Cardiac muscle cell (in vitro differentiated cells and primary cell): ENCODE measurements around the gene HOXA4. TPM values are rescaled to one million over a fixed set of nuclear protein-coding genes. Genes with fewer than 3 reads are reported as not detected.

Source experiments
- DNase-seq, 2 donors: peaks; one replicate each; pipeline versions ENCODE4 v3.0.0 to v3.0.0-alpha.2; 2010 to 2017; ENCODE audit warnings: low read depth in 1 of 2, low spot score in 1 of 2
- H3K27ac ChIP-seq: fragments of 200-600 bp; sonication (generic); 2 replicates; pipeline ENCODE4 v1.5.1; 2016
- H3K27me3 ChIP-seq: fragments of 200-600 bp; sonication (generic); 2 replicates; pipeline ENCODE4 v1.6.0; 2016; ENCODE audit warnings: control low read depth
- H3K36me3 ChIP-seq: fragments of 200-600 bp; sonication (generic); 2 replicates; pipeline ENCODE4 v1.5.1; 2016; ENCODE audit warnings: control low read depth
- H3K4me1 ChIP-seq: fragments of 200-600 bp; sonication (generic); 2 replicates; pipeline ENCODE4 v1.8.1; 2017; ENCODE audit warnings: low read depth, mild to moderate bottlenecking, mixed run types
- H3K4me3 ChIP-seq: fragments of 200-600 bp; sonication (generic); 2 replicates; pipeline ENCODE4 v1.5.1; 2016; ENCODE audit warnings: mild to moderate bottlenecking
- H3K9me3 ChIP-seq: fragments of 200-600 bp; sonication (generic); 2 replicates; pipeline ENCODE4 v1.5.1; 2017; ENCODE audit warnings: low read depth, mild to moderate bottlenecking, control low read depth
- polyA plus RNA-seq: library from polyadenylated mRNA; unstranded; fragments of >200 nt; fragmentation: Nextera tagmentation; extraction: Ambion mirVana; gene quantifications from 2 replicates; pipeline ENCODE4 v1.2.1, GENCODE V29; 2016
- total RNA-seq: library from RNA; depleted of rRNA; stranded (reverse); fragments of >200 nt; gene quantifications from 2 replicates; pipeline ENCODE4 v1.2.3, GENCODE V29; 2016
- TF ChIP-seq, protein P1 (sequence below): IDR thresholded peaks from 2 replicates; pipeline ENCODE4 v1.5.1; 2012; ENCODE audit warnings: low read depth, mild to moderate bottlenecking, low read length

The HOXA4 gene
- total and polyA plus RNA-seq, 2 experiments from 2014 or later: 0.46 TPM; not detected in 1

DNA sequence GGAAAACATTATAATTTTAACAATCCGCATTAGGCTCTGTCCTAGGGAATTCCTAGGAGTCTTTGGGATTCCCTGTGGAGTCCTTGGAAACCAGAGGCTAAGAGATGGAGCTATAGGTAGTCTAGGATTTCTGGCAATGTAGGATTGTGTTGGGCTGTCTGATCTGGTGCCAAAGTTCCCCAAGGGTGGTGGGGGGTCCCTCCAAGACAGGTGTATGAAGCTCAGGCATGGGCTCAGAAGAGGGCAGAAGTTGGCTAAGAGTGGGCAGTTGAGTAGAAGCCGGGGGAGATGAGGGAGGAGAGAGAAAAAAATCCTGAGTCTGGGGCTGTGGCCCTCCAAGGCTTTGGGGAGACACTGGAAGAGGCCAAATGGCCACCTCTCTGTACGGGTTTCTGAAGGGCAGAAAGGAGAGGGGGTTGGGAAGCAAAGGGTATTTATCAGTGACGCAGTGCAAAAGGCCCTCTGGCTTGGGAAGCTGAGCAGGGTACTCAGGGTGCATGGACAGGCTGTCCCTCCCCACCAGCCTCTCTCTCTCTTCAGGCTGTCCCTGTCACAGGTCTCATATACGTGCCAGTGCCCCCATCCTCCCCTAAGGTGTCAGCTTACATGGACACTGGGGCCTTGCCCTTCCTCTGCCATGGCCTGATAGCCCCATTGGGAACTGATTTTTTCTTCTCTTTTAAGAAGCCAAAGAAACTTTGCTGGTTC, 16.1 kb upstream of the HOXA4 start:
- DNase-seq: no peak
- Histone ChIP-seq H3K27me3 (peaks cover 100% of the 10 kb centered on the region), H3K4me1 (no peaks in the 10 kb centered on the region), H3K36me3 (no peaks in the 10 kb centered on the region), H3K9me3 (no peaks in the 10 kb centered on the region), H3K4me3 (no peak overlapping the region), H3K27ac (no peak overlapping the region)
- TF ChIP-seq, protein P1, sequence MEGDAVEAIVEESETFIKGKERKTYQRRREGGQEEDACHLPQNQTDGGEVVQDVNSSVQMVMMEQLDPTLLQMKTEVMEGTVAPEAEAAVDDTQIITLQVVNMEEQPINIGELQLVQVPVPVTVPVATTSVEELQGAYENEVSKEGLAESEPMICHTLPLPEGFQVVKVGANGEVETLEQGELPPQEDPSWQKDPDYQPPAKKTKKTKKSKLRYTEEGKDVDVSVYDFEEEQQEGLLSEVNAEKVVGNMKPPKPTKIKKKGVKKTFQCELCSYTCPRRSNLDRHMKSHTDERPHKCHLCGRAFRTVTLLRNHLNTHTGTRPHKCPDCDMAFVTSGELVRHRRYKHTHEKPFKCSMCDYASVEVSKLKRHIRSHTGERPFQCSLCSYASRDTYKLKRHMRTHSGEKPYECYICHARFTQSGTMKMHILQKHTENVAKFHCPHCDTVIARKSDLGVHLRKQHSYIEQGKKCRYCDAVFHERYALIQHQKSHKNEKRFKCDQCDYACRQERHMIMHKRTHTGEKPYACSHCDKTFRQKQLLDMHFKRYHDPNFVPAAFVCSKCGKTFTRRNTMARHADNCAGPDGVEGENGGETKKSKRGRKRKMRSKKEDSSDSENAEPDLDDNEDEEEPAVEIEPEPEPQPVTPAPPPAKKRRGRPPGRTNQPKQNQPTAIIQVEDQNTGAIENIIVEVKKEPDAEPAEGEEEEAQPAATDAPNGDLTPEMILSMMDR: no peak

DNA sequence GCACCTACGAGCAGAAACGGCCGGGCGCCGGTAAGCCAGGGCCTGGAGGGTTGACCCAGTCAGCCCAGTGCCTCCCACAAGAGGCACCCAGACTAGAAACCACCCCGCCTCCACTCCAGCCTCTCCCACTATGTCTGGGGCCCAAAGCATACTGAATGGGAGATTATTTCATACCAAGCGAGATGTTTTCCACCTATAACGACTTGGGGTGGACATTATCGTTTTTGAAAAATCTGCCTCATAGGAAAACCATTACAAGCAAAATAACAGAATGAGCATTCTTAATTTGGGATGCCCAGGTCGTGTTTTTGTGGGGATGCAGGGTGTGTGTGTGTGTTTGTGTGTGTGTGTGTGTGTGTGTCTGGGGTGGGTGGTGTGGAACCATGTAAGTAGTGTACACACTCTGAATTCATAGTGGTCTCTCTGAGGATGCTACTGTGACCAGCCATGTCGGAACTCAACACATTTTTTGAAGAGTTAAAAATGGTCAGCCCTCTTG, 15.4 kb upstream of the HOXA4 start:
- Histone ChIP-seq H3K36me3 (no peaks in the 10 kb centered on the region), H3K27me3 (peaks cover 100% of the 10 kb centered on the region), H3K27ac (no peak overlapping the region), H3K9me3 (no peaks in the 10 kb centered on the region), H3K4me1 (no peaks in the 10 kb centered on the region), H3K4me3 (no peak overlapping the region)
- DNase-seq: no peak
- TF ChIP-seq, protein P1: no peak

DNA sequence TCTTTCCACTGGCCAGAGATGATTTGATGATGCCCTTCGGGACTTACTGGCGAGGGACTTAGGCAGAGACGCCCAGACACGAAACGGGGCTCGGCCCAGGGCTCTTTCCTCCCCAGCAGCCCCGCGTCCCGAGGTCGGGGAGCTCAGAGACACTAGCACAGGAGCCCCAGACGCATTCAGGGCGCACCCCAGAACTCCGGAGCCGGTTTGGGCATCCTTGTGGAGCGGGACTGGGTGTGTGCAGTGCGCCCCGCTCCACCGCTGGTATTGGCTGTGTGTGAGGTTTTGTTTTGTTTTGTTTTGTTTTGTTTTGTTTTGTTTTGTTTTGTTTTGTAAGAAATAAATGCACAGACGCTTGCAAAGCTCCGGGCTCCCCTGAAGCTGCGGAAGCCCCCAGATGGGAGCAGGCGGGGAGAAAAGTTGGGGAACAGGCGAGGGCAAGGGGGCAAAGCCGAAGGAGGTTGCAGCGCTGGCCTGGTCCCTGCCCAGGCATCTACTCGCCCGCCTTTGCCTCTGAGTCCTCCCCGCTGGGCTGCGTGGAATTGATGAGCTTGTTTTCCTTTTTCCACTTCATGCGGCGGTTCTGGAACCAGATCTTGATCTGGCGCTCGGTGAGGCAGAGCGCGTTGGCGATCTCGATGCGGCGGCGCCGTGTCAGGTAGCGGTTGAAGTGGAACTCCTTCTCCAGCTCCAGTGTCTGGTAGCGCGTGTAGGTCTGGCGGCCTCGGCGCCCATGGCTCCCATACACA, 14.8 kb upstream of the HOXA4 start:
- H3K36me3 ChIP-seq: no peaks in the 10 kb centered on the region
- no peaks in the 10 kb centered on the region for H3K9me3 ChIP-seq
- no peak for DNase-seq
- peaks cover 100% of the 10 kb centered on the region for H3K27me3 ChIP-seq
- TF ChIP-seq, protein P1: no peak
- no peak overlapping the region for H3K27ac ChIP-seq
- no peaks in the 10 kb centered on the region for H3K4me1 ChIP-seq
- H3K4me3 ChIP-seq: no peak overlapping the region

DNA sequence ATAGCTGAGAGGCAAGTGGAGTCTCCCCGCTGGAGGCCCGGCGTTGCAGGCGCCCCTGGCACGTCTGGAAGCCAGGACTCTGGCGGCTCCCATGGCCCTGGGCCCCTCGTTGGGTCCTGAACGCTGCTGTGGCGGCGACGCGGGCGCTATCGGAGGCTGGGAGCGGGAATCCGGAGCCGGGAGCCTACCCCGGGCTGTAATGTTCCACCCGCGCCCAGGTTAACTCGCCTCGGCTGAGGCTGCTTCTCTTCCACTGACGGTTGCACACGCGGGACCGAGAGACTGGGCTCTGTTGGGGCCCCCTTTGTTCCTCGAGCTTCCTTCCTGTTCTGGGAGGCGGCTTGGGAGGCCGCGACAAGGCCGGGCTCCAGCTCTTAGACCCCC, 14.2 kb upstream of the HOXA4 start:
- DNase-seq: no peak
- Histone ChIP-seq H3K36me3 (no peaks in the 10 kb centered on the region), H3K9me3 (no peaks in the 10 kb centered on the region), H3K27ac (no peak overlapping the region), H3K4me1 (no peaks in the 10 kb centered on the region), H3K27me3 (peaks cover 100% of the 10 kb centered on the region), H3K4me3 (no peak overlapping the region)
- TF ChIP-seq, protein P1: no peak

DNA sequence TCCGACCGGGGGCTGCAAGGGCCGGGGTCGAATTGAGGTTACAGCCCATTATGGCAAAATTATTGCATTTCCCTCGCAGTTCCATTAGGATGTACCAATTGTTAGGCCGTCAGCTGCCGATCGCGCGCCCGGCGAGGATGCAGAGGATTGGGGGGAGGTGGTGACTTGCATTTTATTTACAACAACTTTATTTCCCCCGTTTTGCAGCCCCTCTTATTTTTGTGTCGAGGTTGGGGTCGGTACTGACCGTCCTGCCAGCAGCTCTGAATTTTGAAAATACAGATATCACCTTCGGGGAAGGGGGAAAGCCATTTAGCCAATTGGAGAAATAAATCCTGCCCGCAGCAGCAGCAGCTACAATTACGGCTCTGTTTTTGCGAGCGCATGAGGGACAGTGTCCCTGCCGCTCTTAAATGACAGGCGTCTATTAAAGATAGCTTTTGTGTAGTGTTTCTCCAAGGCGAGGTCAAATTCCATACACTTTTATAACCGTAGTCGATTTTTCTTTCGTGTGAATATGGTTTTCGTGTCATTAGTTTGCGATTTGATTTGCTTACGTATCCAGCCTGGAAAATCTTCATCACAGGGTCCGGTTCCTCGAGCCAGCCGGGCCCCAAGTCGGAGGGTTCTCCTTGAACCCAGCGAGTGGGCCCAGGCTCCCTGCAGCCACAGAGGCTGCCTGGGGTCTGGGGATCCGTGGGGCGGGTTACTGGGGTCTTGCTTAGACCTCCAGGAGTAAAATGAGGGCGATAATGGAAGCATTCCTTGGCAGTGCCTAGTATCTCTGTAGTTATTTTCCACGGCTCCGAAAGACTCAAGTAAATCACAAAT, 13.6 kb upstream of the HOXA4 start:
- no peaks in the 10 kb centered on the region for H3K36me3 ChIP-seq
- H3K27me3 ChIP-seq: peaks cover 100% of the 10 kb centered on the region
- H3K27ac ChIP-seq: no peak overlapping the region
- H3K4me3 ChIP-seq: no peak overlapping the region
- no peaks in the 10 kb centered on the region for H3K9me3 ChIP-seq
- TF ChIP-seq, protein P1: no peak
- peaks cover 4% of the 10 kb centered on the region for H3K4me1 ChIP-seq
- no peak for DNase-seq
